CD4-positive, alpha-beta T cell treated with Interleukin-21 for 1 hour (primary cell): ENCODE results near the gene CEP68.
"Not testable (repeated sequence)": the region's sequence is repeated elsewhere in the genome, so short reads cannot be mapped to it uniquely, and the experiment has no call there.

Experiments used
- DNase-seq: peaks from one replicate; pipeline ENCODE4 v3.0.0-alpha.2; 2020

Gene CEP68

GRCh38 chr2:65056215-65057053, at the start of gene CEP68:
CEP68 (plus strand) TSS chr2:65056416; CDS start chr2:65069445, 13,029 bp downstream.
- DNase-seq, result peak; percentile 97

- DNase-seq, result no peak
Observed at GRCh38 chr2:65013776-65014175, 42.4 kb upstream of the CEP68 start.

- no peak for DNase-seq
Observed at GRCh38 chr2:65015731-65016130, 40.5 kb upstream of the CEP68 start.

GRCh38 chr2:65016789-65017188, 39.4 kb upstream of the CEP68 start:
- no peak for DNase-seq

- no peak for DNase-seq
Observed at GRCh38 chr2:65017335-65017734, 38.9 kb upstream of the CEP68 start.

GRCh38 chr2:65018141-65018582, 38.1 kb upstream of the CEP68 start:
- DNase-seq, result no peak

- no peak for DNase-seq
Observed at GRCh38 chr2:65019010-65019409, 37.2 kb upstream of the CEP68 start.

- DNase-seq, result no peak
Observed at GRCh38 chr2:65019675-65020195, 36.5 kb upstream of the CEP68 start.

GRCh38 chr2:65020251-65020650, 36.0 kb upstream of the CEP68 start:
- not testable (repeated sequence) for DNase-seq

- no peak for DNase-seq
Observed at GRCh38 chr2:65020943-65021528, 35.2 kb upstream of the CEP68 start.

GRCh38 chr2:65021709-65022108, 34.5 kb upstream of the CEP68 start:
- DNase-seq, result no peak

GRCh38 chr2:65022189-65022588, 34.0 kb upstream of the CEP68 start:
- no peak for DNase-seq

- DNase-seq, result no peak
Observed at GRCh38 chr2:65023742-65024141, 32.5 kb upstream of the CEP68 start.

- DNase-seq, result no peak
Observed at GRCh38 chr2:65024149-65024829, 31.9 kb upstream of the CEP68 start.

GRCh38 chr2:65025453-65026123, 30.6 kb upstream of the CEP68 start:
- no peak for DNase-seq

- DNase-seq, result no peak
Observed at GRCh38 chr2:65026154-65026553, 30.1 kb upstream of the CEP68 start.

- no peak for DNase-seq
Observed at GRCh38 chr2:65026704-65027464, 29.3 kb upstream of the CEP68 start.

- DNase-seq, result no peak
Observed at GRCh38 chr2:65027616-65028244, 28.5 kb upstream of the CEP68 start.

GRCh38 chr2:65030476-65031332, 25.5 kb upstream of the CEP68 start:
- DNase-seq, result no peak

GRCh38 chr2:65031341-65032018, 24.7 kb upstream of the CEP68 start:
- no peak for DNase-seq
